ENCODE measurements around the gene IGF2.
"Not testable (repeated sequence)": the region's sequence is repeated elsewhere in the genome, so short reads cannot be mapped to it uniquely, and the experiment has no call there.

The IGF2 gene

GRCh38 chr11:2136209-2136951, 2.8 kb downstream of the IGF2 start:
- DNase-seq: no peak

- DNase-seq: no peak
Measured at GRCh38 chr11:2135648-2136201, 3.5 kb downstream of the IGF2 start.

- DNase-seq: no peak
Measured at GRCh38 chr11:2135018-2135569, 4.1 kb downstream of the IGF2 start.

- DNase-seq: no peak
Measured at GRCh38 chr11:2134022-2135010, 4.9 kb downstream of the IGF2 start.

GRCh38 chr11:2133241-2134021, 5.8 kb downstream of the IGF2 start:
- DNase-seq: no peak

- DNase-seq: no peak
Measured at GRCh38 chr11:2132874-2133240, 6.3 kb downstream of the IGF2 start.

GRCh38 chr11:2132246-2132645, 6.9 kb downstream of the IGF2 start:
- DNase-seq: no peak

GRCh38 chr11:2131371-2132236, 7.6 kb downstream of the IGF2 start:
- DNase-seq: no peak

GRCh38 chr11:2130881-2131352, 8.3 kb downstream of the IGF2 start:
- no peak for DNase-seq

DNA sequence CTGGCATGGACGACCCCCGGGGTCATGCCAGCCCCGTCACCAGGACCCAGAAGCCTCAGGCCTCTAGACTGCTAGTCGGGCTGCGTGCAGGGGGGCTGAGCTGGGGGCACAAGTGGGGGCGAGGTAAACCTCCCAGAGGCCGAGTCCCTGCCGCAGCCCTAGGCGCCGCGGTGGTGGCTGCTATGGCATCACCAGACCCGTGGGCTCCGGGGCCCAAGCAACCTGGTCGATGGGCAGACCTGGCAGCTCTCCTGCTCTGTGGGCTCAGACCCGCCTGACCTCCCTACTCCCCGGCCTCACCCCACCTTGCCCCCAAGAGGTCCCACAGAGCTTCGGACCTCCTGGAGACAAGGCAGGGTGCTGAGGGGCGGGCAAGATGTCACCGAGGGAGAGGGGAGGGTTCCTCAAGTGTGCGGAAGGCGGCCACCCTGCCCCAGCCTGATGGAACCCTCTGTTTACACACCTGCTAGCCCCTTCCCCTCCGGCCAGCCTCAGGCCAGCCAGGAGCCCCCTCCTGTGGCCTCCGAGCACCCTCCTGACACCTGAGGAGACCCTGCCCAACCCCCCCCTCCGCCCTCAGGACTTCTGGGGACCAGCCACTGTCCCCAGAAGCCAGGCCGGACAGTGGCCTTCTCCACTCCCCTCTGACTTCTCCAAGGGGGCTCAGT, 9.4 kb downstream of the IGF2 start:
- no peak for DNase-seq

GRCh38 chr11:2129308-2129698, 9.9 kb downstream of the IGF2 start:
- DNase-seq: no peak

DNA sequence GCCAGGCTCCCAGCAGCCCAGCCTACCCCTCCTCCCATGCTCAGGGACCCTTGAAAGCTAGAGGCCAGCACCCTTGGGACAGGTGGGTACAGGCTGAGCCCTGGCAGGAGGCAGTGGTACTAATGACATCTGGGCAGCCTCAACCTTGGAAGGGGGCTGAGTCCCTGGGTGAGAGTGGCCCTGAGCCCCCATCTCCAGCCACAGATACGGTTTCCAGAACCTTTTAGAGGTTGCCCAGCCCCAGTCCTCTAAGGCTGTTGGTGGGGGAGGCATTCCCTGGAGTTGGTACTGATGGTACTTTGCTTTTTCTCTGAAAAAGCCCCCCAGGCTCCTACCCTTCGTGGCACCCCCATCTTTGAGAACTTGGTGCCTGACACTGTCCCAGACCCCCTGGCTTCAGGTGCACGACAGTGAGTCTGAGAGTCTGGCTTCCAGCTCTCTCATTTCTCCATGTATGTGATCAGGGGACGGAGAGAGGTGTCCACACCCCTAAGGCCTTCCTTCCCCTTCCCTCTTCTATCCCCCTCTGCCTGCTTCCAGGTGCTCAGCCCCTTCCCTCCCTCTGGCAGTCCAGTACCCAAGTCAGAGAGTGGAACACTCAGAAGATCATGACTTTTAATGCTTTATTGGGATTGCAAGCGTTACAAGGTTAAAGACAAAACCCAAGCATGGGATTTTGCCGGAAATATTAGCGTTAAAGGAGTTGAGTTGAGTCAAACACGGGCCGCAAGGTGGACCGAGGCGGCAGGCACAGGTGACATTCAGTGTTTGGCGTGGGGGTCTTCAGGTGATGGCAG, 10.5 kb downstream of the IGF2 start:
- DNase-seq: no peak

DNA sequence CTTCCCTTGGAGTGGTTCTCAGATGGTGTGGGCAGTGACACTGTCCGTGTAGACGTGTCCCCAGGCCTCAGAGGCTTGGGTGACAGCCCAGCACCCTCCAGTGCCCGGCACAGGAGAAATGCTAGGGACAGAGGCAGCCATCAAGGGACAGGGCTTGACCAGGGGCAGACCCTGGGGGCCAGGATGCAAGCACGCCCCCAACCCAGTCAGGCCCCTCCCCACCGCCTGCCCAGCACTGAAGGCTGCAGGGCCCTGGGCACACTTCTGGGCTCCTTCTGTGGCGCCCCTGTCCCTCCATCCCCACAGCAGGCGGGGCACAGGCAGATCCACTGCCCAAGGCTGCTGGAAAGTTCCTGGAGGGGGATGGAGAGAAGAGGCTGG, 11.1 kb downstream of the IGF2 start:
- DNase-seq: no peak

DNA sequence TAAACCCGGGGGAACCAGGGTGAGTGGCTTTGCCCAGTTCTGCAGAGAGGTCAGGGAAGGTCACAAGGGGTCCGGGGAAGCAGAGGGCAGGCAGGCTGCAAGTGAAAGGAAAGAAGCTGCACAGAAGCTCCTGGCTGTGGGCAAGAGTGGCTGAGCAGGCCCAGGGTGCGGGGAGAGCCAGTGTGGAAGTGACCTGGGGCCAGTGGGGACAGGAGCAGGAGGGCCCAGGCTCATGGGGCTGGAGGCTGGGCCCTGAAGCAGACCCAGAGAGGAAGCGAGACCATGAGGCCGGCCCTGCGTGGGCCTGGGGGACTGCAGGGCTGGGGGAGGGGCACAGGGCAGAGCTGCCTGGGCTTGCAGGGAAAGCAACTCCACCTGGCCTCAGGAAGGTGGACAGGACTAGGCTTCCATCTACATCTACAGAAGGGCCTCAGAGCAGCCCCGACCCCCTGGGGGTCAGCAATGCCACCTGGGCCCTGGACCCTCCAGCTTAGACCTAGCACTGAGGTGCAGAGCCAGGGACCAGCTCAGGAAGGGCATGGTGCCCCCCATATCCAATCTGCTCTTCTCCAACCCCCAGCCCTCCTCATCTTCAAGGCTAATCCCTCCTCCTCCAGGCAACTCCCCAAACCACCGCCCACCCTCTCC, 11.6 kb downstream of the IGF2 start:
- DNase-seq: no peak

DNA sequence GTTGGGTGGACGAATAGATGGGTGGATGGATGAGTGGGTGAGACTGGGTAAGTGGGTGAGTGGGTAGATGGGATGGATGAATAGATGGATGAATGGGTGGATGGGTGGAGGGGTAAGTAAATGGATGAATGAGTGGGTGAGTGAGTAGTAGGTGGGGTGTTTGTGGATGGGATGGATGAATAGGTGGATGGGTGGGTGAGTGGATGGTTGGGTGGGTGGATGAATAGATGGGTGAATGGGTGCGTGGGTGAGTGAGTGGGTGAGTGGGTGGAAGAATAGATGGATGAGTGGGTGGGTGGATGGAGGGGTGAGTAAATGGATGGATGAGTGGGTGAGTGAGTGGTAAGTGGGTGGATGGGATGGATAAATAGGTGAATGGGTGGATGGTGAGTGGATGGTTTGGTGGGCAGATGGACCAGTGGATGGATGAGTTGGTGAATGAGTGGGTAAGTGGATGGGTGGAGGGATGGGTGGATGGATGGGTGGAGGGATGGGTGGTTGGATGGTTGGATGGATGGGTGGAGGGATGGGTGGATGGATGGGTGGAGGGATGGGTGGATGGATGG, 12.6 kb downstream of the IGF2 start:
- DNase-seq: no peak

GRCh38 chr11:2124736-2125484, 14.3 kb downstream of the IGF2 start:
- not testable (repeated sequence) for DNase-seq

DNA sequence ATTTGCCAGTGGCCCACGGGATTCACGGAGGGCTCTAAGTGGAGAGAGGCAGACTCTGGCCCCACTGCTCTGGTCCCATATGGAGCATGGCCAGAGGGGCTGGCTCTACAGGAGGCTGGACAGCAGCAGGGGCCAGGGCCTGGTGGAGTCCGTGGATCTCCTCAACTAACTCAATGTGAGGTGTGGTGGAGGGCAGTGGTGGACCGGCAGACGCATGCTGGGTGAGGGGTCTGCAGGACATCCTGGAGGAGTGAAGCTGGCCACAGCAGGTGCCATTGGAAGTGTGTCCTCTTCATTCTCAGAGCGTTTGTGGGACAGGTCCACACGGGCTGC, 15.6 kb downstream of the IGF2 start:
- no peak for DNase-seq

GRCh38 chr11:2122907-2123627, 16.1 kb downstream of the IGF2 start:
- no peak for DNase-seq

Data from cortex of kidney (tissue), 1 donor.